Measurements from ENCODE around the gene RGS3. TPM values are rescaled to one million over a fixed set of nuclear protein-coding genes. Genes with fewer than 3 reads are reported as not detected.

The RGS3 gene
- total RNA-seq, 2 experiments from 2014 or later = 51.0 to 51.5 TPM

GRCh38 chr9:113471566-113471965, 8.0 kb downstream of the RGS3 start:
- ChIA-PET CTCF (interaction anchor here (1.2 kb wide), 1 partner anchor 37 kb away, joined by 3 read pairs; no protein-coding TSS in a partner anchor), POLR2A (interaction anchor here (0.9 kb wide), 1 partner anchor 46 kb away, joined by 3 read pairs; no protein-coding TSS in a partner anchor)
- no peak for TF ChIP-seq CTCF (IDR thresholded peaks at IDR 0.05)
- Mint-ChIP-seq H3K27ac (no peak overlapping the region), H3K4me1 (ENCODE audit: low read depth) (no peaks in the 10 kb centered on the region), H3K4me3 (no peak overlapping the region), H3K36me3 (ENCODE audit: low read depth) (no peaks in the 10 kb centered on the region), H3K27me3 (no peaks in the 10 kb centered on the region), H3K9me3 (peaks cover 2% of the 10 kb centered on the region)
- intact Hi-C loops (cut with micrococcal nuclease) = no loop called here
- ATAC-seq = no peak
- DNase-seq = no peak

- POLR2A ChIA-PET = no interaction called here
- peaks cover 2% of the 10 kb centered on the region for H3K9me3 Mint-ChIP-seq
- intact Hi-C loops (cut with micrococcal nuclease) = no loop called here
- TF ChIP-seq CTCF (IDR thresholded peaks at IDR 0.05) = no peak
- ATAC-seq = no peak
- DNase-seq = no peak
- CTCF ChIA-PET = interaction anchor here (1.2 kb wide), 1 partner anchor 36 kb away, joined by 3 read pairs; no protein-coding TSS in a partner anchor
- no peaks in the 10 kb centered on the region for H3K27me3 Mint-ChIP-seq
- no peak overlapping the region for H3K27ac Mint-ChIP-seq
- H3K4me1 Mint-ChIP-seq (ENCODE audit: low read depth) = no peaks in the 10 kb centered on the region
- no peak overlapping the region for H3K4me3 Mint-ChIP-seq
- H3K36me3 Mint-ChIP-seq (ENCODE audit: low read depth) = no peaks in the 10 kb centered on the region
Measured at GRCh38 chr9:113472199-113472598, 8.7 kb downstream of the RGS3 start.

- intact Hi-C loops (cut with micrococcal nuclease) = no loop called here
- CTCF ChIA-PET = interaction anchor here (1.1 to 1.6 kb wide), 5 partner anchors 18 to 200 kb away, joined by 3 to 7 read pairs (median 3); no protein-coding TSS in a partner anchor
- Mint-ChIP-seq H3K4me1 (ENCODE audit: low read depth) (peaks cover 10% of the 10 kb centered on the region), H3K27ac (no peak overlapping the region), H3K9me3 (no peaks in the 10 kb centered on the region), H3K36me3 (ENCODE audit: low read depth) (no peaks in the 10 kb centered on the region), H3K4me3 (no peak overlapping the region), H3K27me3 (no peaks in the 10 kb centered on the region)
- POLR2A ChIA-PET = interaction anchor here (1.3 kb wide), 1 partner anchor 9 kb away, joined by 3 read pairs; no protein-coding TSS in a partner anchor
- no peak for DNase-seq
- TF ChIP-seq CTCF (IDR thresholded peaks at IDR 0.05) = no peak
- no peak for ATAC-seq
Measured at GRCh38 chr9:113474360-113475028, 11.0 kb downstream of the RGS3 start.

DNA sequence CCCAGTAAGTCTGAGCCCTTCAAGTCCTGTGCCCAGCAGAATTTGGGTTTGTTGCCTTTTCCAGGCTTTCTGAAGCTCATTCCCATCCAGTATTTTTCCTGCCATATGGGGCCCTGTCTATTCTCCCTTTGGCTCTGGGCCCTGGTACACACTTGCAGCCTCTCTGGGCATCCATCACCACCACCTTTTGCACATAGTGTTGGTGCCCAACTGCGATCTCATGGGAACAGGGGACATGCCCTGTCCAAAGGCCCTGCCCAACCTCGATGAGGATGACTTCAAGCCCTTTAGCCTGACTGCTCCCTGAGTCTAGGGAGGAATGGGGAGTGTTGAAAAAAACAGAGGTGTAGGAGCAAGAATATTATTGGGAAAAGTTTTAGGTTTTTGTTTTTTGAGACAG, 11.5 kb downstream of the RGS3 start:
- H3K4me3 Mint-ChIP-seq = no peak overlapping the region
- H3K27me3 Mint-ChIP-seq = no peaks in the 10 kb centered on the region
- no peak for TF ChIP-seq CTCF (IDR thresholded peaks at IDR 0.05)
- ATAC-seq (no peak), DNase-seq (no peak)
- peaks cover 15% of the 10 kb centered on the region for H3K4me1 Mint-ChIP-seq (ENCODE audit: low read depth)
- POLR2A ChIA-PET = interaction anchor here (1.3 kb wide), 1 partner anchor 10 kb away, joined by 3 read pairs; no protein-coding TSS in a partner anchor
- no peaks in the 10 kb centered on the region for H3K9me3 Mint-ChIP-seq
- intact Hi-C loops (cut with micrococcal nuclease) = no loop called here
- CTCF ChIA-PET = interaction anchor here (1.1 to 1.4 kb wide), 2 partner anchors 29 to 200 kb away, joined by 3 to 7 read pairs; no protein-coding TSS in a partner anchor
- no peak overlapping the region for H3K27ac Mint-ChIP-seq
- H3K36me3 Mint-ChIP-seq (ENCODE audit: low read depth) = no peaks in the 10 kb centered on the region

- DNase-seq (no peak), ATAC-seq (no peak)
- POLR2A ChIA-PET = interaction anchor here (1.3 kb wide), 1 partner anchor 11 kb away, joined by 3 read pairs; no protein-coding TSS in a partner anchor
- Mint-ChIP-seq H3K27me3 (no peaks in the 10 kb centered on the region), H3K4me3 (no peak overlapping the region), H3K27ac (no peak overlapping the region), H3K36me3 (ENCODE audit: low read depth) (no peaks in the 10 kb centered on the region), H3K9me3 (no peaks in the 10 kb centered on the region), H3K4me1 (ENCODE audit: low read depth) (peaks cover 15% of the 10 kb centered on the region)
- TF ChIP-seq CTCF (IDR thresholded peaks at IDR 0.05) = no peak
- CTCF ChIA-PET = interaction anchor here (0.9 to 1.1 kb wide), 2 partner anchors 179 to 201 kb away, joined by 3 read pairs; no protein-coding TSS in a partner anchor
- intact Hi-C loops (cut with micrococcal nuclease) = no loop called here
Measured at GRCh38 chr9:113475992-113476391, 12.5 kb downstream of the RGS3 start.

All from activated CD8-positive, alpha-beta T cell treated with anti-CD3 and anti-CD28 coated beads for 36 hours (primary cell).